ENCODE data around the gene ANKH. TPM values are rescaled to one million over a fixed set of nuclear protein-coding genes. Genes with fewer than 3 reads are reported as not detected.

ANKH gene
- total RNA-seq, 1 experiment from 2014 or later, result 65.2 TPM

DNA sequence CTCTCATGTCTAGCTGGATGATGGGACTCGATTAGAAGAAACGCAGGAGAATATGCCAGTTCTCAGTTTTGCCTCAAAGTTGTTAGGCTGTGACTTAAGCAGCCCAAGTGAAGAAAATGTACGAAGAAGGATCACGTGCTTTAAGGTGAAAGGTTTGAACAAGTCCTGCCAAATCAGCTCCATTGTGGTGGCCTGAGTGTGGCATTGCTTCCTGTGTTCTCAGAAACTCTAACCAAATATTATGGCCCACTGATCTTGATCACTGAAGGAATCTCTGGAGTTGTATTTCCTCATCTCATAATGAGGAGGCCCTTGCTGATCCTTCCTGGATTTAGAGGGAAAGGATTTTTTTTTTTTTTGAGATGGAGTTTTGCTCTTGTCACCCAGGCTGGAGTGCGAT lies 163.0 kb downstream of the ANKH start:
- H3K9ac ChIP-seq (ENCODE audit: low read length), result no peak overlapping the region
- intact Hi-C loops (cut with micrococcal nuclease), result no loop called here
- H3K36me3 ChIP-seq (ENCODE audit: control insufficient read depth in 1 of 2, insufficient read depth in 2 of 2, low read length in 2 of 2), result peaks cover 0 to 22% of the 10 kb centered on the region in 2 experiments
- no peaks in the 10 kb centered on the region for H3K9me2 ChIP-seq (ENCODE audit: insufficient read depth)
- ChIA-PET CTCF (interaction anchor here (0.7 kb wide), 1 partner anchor 25 kb away, joined by 3 read pairs; no protein-coding TSS in a partner anchor), RAD21 (ENCODE audit: low non-redundant PET in 1 of 2, low total read pairs in 2 of 2, uncharacterized antibody in 2 of 2, unreplicated experiment in 2 of 2) (no interaction called here), POLR2A (no interaction called here)
- TF ChIP-seq FOSL1 (IDR thresholded peaks at IDR 0.05; ENCODE audit: low read depth) (no peak), RAD21 (IDR thresholded peaks at IDR 0.05; ENCODE audit: low read depth) (no peak), EZH2phosphoT487 (IDR thresholded peaks at IDR 0.05; ENCODE audit: borderline replicate concordance) (no peak), ZFX (IDR thresholded peaks at IDR 0.05) (no peak), EGR1 (IDR thresholded peaks at IDR 0.05; ENCODE audit: low read depth) (no peak), POLR2AphosphoS5 (IDR thresholded peaks at IDR 0.05; ENCODE audit: low read depth, low read length) (no peak), SRF (IDR thresholded peaks at IDR 0.05; ENCODE audit: low read depth) (no peak), CBX3 (IDR thresholded peaks at IDR 0.05; ENCODE audit: low read depth) (no peak), CEBPB (IDR thresholded peaks at IDR 0.05; ENCODE audit: low read depth) (no peak), EZH2 (IDR thresholded peaks at IDR 0.05) (no peak), SIN3A (IDR thresholded peaks at IDR 0.05; ENCODE audit: low read depth) (no peak), JUND (IDR thresholded peaks at IDR 0.05) (no peak), ELF1 (IDR thresholded peaks at IDR 0.05; ENCODE audit: borderline replicate concordance, low read depth) (no peak), YY1 (IDR thresholded peaks at IDR 0.05; ENCODE audit: extremely low read depth, insufficient replicate concordance, low read depth, low read length) (no peak)
- TF ChIP-seq, protein P1, sequence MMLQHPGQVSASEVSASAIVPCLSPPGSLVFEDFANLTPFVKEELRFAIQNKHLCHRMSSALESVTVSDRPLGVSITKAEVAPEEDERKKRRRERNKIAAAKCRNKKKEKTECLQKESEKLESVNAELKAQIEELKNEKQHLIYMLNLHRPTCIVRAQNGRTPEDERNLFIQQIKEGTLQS (IDR thresholded peaks at IDR 0.05), result no peak
- TF ChIP-seq, protein P2, sequence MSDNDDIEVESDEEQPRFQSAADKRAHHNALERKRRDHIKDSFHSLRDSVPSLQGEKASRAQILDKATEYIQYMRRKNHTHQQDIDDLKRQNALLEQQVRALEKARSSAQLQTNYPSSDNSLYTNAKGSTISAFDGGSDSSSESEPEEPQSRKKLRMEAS (IDR thresholded peaks at IDR 0.05), result no peak
- TF ChIP-seq, protein P3, sequence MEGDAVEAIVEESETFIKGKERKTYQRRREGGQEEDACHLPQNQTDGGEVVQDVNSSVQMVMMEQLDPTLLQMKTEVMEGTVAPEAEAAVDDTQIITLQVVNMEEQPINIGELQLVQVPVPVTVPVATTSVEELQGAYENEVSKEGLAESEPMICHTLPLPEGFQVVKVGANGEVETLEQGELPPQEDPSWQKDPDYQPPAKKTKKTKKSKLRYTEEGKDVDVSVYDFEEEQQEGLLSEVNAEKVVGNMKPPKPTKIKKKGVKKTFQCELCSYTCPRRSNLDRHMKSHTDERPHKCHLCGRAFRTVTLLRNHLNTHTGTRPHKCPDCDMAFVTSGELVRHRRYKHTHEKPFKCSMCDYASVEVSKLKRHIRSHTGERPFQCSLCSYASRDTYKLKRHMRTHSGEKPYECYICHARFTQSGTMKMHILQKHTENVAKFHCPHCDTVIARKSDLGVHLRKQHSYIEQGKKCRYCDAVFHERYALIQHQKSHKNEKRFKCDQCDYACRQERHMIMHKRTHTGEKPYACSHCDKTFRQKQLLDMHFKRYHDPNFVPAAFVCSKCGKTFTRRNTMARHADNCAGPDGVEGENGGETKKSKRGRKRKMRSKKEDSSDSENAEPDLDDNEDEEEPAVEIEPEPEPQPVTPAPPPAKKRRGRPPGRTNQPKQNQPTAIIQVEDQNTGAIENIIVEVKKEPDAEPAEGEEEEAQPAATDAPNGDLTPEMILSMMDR (IDR thresholded peaks at IDR 0.05 in 2 of 3, conservative IDR thresholded peaks at IDR 0.05 in 1 of 3; ENCODE audit: borderline replicate concordance in 1 of 3, insufficient read depth in 1 of 3, low read depth in 2 of 3, low read length in 2 of 3), result no peak
- TF ChIP-seq, protein P4, sequence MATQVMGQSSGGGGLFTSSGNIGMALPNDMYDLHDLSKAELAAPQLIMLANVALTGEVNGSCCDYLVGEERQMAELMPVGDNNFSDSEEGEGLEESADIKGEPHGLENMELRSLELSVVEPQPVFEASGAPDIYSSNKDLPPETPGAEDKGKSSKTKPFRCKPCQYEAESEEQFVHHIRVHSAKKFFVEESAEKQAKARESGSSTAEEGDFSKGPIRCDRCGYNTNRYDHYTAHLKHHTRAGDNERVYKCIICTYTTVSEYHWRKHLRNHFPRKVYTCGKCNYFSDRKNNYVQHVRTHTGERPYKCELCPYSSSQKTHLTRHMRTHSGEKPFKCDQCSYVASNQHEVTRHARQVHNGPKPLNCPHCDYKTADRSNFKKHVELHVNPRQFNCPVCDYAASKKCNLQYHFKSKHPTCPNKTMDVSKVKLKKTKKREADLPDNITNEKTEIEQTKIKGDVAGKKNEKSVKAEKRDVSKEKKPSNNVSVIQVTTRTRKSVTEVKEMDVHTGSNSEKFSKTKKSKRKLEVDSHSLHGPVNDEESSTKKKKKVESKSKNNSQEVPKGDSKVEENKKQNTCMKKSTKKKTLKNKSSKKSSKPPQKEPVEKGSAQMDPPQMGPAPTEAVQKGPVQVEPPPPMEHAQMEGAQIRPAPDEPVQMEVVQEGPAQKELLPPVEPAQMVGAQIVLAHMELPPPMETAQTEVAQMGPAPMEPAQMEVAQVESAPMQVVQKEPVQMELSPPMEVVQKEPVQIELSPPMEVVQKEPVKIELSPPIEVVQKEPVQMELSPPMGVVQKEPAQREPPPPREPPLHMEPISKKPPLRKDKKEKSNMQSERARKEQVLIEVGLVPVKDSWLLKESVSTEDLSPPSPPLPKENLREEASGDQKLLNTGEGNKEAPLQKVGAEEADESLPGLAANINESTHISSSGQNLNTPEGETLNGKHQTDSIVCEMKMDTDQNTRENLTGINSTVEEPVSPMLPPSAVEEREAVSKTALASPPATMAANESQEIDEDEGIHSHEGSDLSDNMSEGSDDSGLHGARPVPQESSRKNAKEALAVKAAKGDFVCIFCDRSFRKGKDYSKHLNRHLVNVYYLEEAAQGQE (IDR thresholded peaks at IDR 0.05; ENCODE audit: low read depth), result no peak
- H3K27ac ChIP-seq (ENCODE audit: low read depth, low read length), result no peak overlapping the region
- no peak overlapping the region for H3K4me2 ChIP-seq (ENCODE audit: low read length)
- no peak overlapping the region for H2AFZ ChIP-seq (ENCODE audit: low read depth, low read length, poor library complexity, severe bottlenecking)
- H3K9me3 ChIP-seq (ENCODE audit: control insufficient read depth in 1 of 2, insufficient read depth in 1 of 2, low read depth in 1 of 2, low read length in 2 of 2), result no peaks in the 10 kb centered on the region
- ATAC-seq, result no peak
- no peak overlapping the region for H3K4me3 ChIP-seq (replicated peaks in 1 of 2; ENCODE audit: low read depth in 1 of 2, low read length in 2 of 2)
- DNase-seq (ENCODE audit: low read depth, low spot score), result no peak
- no peaks in the 10 kb centered on the region for H4K20me1 ChIP-seq (ENCODE audit: insufficient read depth)
- no peaks in the 10 kb centered on the region for H3K27me3 ChIP-seq (ENCODE audit: insufficient read depth, low read length)
- H3K79me2 ChIP-seq (ENCODE audit: insufficient read depth, low read length), result no peaks in the 10 kb centered on the region
- no peaks in the 10 kb centered on the region for H3K4me1 ChIP-seq (ENCODE audit: control insufficient read depth in 1 of 2, insufficient read depth in 2 of 2, low read length in 2 of 2)
- no TSS peak for BruUV-seq (replicated peaks)
